Peyer's patch (tissue), 4 donors: ENCODE measurements around the gene CIZ1. TPM values are rescaled to one million over a fixed set of nuclear protein-coding genes. Genes with fewer than 3 reads are reported as not detected.
A peak's percentile ranks its signal among the peaks of the same experiment; 100 is the strongest.

ENCODE experiments used
- DNase-seq, 3 donors: peaks; one replicate each; pipeline ENCODE4 v3.0.0-alpha.2; 2017 to 2019
- H3K27ac ChIP-seq, 4 donors: fragments of 200-600 bp; sonication (generic); one replicate each; pipeline ENCODE4 v1.5.1; 2016 to 2019
- H3K27me3 ChIP-seq, 2 donors: fragments of 200-600 bp; sonication (generic); one replicate each; pipeline ENCODE4 v1.5.1; 2019
- H3K36me3 ChIP-seq, 3 donors: fragments of 200-600 bp; sonication (generic); one replicate each; pipeline ENCODE4 v1.5.1; 2016 to 2019
- H3K4me1 ChIP-seq, 4 donors: fragments of 200-600 bp; sonication (generic); one replicate each; pipeline ENCODE4 v1.5.1; 2016 to 2019
- H3K4me3 ChIP-seq, 4 donors: fragments of 200-600 bp; sonication (generic); 1 replicate in 3 of 4; 2 replicates in 1 of 4; pipeline ENCODE4 v1.5.1; 2016 to 2019; ENCODE audit warnings: mild to moderate bottlenecking in 1 of 4
- H3K9me3 ChIP-seq, 4 donors: fragments of 200-600 bp; sonication (generic); one replicate each; pipeline ENCODE4 v1.5.1; 2016 to 2019; ENCODE audit warnings: mild to moderate bottlenecking in 1 of 4
- POLR2A ChIP-seq, 2 donors: fragments of 450-650 bp; IDR thresholded peaks; one replicate each; pipeline ENCODE4 v1.5.1; 2017; ENCODE audit warnings: antibody characterized with exemption in 2 of 2, mild to moderate bottlenecking in 2 of 2, moderate library complexity in 2 of 2
- total RNA-seq, 4 donors: library from RNA; depleted of rRNA; stranded (reverse); fragments of >200 nt; gene quantifications; one replicate each; pipeline ENCODE4 v1.1.0, GENCODE V29; 2016
- TF ChIP-seq, protein P1 (sequence below), 6 experiments: fragments of 450-650 bp in 4 of 6; fragments of 200-600 bp in 2 of 6; sonication (generic) in 1 of 6; IDR thresholded peaks; one replicate each; pipeline ENCODE4 v1.5.1; 2017 to 2019; ENCODE audit warnings: antibody characterized with exemption in 6 of 6, mild to moderate bottlenecking in 3 of 6, moderate library complexity in 1 of 6

Gene CIZ1
- total RNA-seq, 4 donors from 2014 or later: 52.2 to 144 (median 95.3) TPM

- H3K36me3 ChIP-seq: no peaks in the 10 kb centered on the region
- peak overlapping the region in 2 of 4 donors; percentile 69 to 72 for H3K27ac ChIP-seq
- H3K4me1 ChIP-seq: peaks cover 0 to 13% (median 2%) of the 10 kb centered on the region in 4 donors
- TF ChIP-seq POLR2A (IDR thresholded peaks at IDR 0.05): no peak
- TF ChIP-seq, protein P1, sequence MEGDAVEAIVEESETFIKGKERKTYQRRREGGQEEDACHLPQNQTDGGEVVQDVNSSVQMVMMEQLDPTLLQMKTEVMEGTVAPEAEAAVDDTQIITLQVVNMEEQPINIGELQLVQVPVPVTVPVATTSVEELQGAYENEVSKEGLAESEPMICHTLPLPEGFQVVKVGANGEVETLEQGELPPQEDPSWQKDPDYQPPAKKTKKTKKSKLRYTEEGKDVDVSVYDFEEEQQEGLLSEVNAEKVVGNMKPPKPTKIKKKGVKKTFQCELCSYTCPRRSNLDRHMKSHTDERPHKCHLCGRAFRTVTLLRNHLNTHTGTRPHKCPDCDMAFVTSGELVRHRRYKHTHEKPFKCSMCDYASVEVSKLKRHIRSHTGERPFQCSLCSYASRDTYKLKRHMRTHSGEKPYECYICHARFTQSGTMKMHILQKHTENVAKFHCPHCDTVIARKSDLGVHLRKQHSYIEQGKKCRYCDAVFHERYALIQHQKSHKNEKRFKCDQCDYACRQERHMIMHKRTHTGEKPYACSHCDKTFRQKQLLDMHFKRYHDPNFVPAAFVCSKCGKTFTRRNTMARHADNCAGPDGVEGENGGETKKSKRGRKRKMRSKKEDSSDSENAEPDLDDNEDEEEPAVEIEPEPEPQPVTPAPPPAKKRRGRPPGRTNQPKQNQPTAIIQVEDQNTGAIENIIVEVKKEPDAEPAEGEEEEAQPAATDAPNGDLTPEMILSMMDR (IDR thresholded peaks at IDR 0.05): no peak
- no peaks in the 10 kb centered on the region for H3K9me3 ChIP-seq
- H3K27me3 ChIP-seq: no peaks in the 10 kb centered on the region
- no peak overlapping the region for H3K4me3 ChIP-seq
- peak in 2 of 3 donors; percentile 39 to 40 for DNase-seq
Observed at GRCh38 chr9:128148509-128149000, 42.8 kb downstream of the CIZ1 start.

DNA sequence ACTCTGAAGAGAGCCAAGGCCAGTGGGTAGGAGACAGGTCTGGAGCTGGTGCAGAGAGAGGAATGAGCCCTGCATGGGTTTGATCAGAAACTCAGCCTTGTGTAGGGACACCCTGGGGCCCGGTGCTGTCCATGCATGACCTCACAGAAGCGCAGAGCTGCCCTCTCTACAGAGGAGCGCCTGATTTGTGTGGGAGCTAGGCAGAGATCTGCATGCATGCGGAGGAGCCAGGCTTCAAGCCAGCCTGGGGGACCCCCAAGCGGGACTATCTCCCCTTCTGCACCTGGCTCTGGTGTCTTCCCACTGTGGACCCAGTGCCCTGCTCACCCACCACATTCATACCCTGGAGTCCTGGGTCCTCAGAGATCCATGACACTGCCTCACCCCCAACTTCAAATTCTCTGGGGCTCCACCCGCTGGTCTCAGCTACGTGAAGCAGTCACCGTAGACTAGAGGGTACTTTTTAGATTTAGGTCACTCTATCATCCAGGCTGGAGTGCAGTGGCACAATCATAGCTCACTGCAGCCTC lies 44.7 kb downstream of the CIZ1 start:
- Histone ChIP-seq H3K4me3 (no peak overlapping the region), H3K27ac (no peak overlapping the region), H3K36me3 (no peaks in the 10 kb centered on the region), H3K9me3 (no peaks in the 10 kb centered on the region), H3K4me1 (peaks cover 0 to 13% (median 2%) of the 10 kb centered on the region in 4 donors), H3K27me3 (no peaks in the 10 kb centered on the region)
- TF ChIP-seq, protein P1 (IDR thresholded peaks at IDR 0.05): no peak
- TF ChIP-seq POLR2A (IDR thresholded peaks at IDR 0.05): no peak
- peak in 1 of 3 donors; percentile 27 for DNase-seq

GRCh38 chr9:128145951-128146351 lies 45.4 kb downstream of the CIZ1 start:
- no peak overlapping the region for H3K27ac ChIP-seq
- TF ChIP-seq, protein P1 (IDR thresholded peaks at IDR 0.05): no peak
- no peak for TF ChIP-seq POLR2A (IDR thresholded peaks at IDR 0.05)
- no peaks in the 10 kb centered on the region for H3K27me3 ChIP-seq
- H3K9me3 ChIP-seq: no peaks in the 10 kb centered on the region
- no peaks in the 10 kb centered on the region for H3K36me3 ChIP-seq
- peak in 1 of 3 donors; percentile 34 for DNase-seq
- H3K4me1 ChIP-seq: peaks cover 0 to 13% (median 2%) of the 10 kb centered on the region in 4 donors
- no peak overlapping the region for H3K4me3 ChIP-seq

DNA sequence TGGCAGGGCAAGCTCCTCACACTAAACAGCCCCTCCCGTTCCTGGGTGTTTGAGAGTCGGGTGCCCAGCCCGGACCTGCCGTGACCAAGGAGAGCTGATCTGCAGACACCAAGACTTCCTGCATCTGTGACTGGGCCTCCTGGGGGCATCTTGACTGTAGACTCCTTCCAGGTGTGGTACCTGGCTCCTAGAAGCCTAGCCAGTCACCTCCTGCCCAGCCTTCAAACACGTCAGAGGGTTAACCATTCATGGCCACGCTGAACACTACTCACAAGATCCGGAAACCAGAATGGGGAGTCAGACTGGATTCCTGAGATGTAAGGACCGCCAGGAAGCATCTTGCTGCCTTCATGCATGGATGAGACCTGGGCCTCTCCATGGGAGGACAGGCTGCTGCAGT lies 45.8 kb downstream of the CIZ1 start:
- no peak for DNase-seq
- Histone ChIP-seq H3K27me3 (no peaks in the 10 kb centered on the region), H3K4me3 (no peak overlapping the region), H3K4me1 (peaks cover 0 to 13% (median 2%) of the 10 kb centered on the region in 4 donors), H3K9me3 (no peaks in the 10 kb centered on the region), H3K36me3 (no peaks in the 10 kb centered on the region), H3K27ac (no peak overlapping the region)
- TF ChIP-seq, protein P1 (IDR thresholded peaks at IDR 0.05): no peak
- TF ChIP-seq POLR2A (IDR thresholded peaks at IDR 0.05): no peak

DNA sequence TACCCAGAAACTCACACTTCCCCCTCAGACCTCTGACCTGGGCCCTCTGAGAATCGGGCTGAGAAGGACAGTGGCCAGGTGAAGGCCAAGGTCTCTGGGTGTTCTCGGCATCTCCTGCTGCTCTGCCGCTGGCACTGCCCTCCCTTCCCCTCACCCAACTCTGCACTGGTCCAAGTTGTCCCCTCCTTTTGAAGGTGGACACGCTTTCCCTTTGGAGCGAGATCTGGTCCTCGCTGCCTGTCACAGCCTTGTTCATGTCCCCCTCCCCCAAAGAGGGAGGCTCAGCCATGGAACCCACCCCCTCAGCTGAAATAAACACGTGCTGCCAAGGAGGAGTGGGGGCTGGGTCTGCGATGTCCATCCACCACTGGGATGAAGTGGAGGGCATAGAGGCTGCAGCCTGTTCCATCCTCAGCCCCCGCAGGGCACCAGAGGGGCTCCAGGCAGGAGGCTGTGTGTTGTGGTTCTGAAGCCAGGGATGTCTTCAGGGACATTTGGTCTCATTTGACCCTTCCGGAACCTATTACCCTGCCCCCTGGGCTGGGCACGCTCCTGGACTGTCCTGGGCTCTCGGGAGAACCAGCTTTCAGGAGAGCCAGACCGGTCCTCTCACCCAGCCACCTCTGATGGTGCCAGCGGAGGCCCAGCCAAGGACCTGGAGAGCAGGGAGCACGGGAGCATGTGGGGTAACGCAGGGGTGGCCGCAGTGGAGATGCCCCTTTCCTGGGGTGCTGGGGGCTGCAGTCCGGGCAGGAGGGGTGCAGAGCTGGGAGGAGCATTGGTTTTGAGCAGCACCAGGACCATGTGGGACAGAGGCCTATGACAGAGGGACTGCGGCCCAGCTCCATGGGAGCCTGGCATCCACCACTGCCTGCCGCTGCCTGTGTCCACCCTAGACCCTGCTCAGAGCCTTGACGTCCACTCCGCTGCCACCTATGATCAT lies 46.9 kb downstream of the CIZ1 start:
- H3K27ac ChIP-seq: no peak overlapping the region
- peaks cover 0 to 11% (median 2%) of the 10 kb centered on the region in 4 donors for H3K4me1 ChIP-seq
- no peaks in the 10 kb centered on the region for H3K9me3 ChIP-seq
- H3K36me3 ChIP-seq: no peaks in the 10 kb centered on the region
- TF ChIP-seq POLR2A (IDR thresholded peaks at IDR 0.05): no peak
- TF ChIP-seq, protein P1 (IDR thresholded peaks at IDR 0.05): no peak
- H3K4me3 ChIP-seq: no peak overlapping the region
- no peaks in the 10 kb centered on the region for H3K27me3 ChIP-seq
- peak in 1 of 3 donors; percentile 33 for DNase-seq
